H4 (cell line): ENCODE measurements around the gene ANKRD23. TPM values are rescaled to one million over a fixed set of nuclear protein-coding genes. Genes with fewer than 3 reads are reported as not detected.

Experiments used
- DNase-seq: peaks from one replicate; pipeline ENCODE4 v3.0.0-alpha.2; 2015; ENCODE audit warnings: low spot score
- total RNA-seq: library from RNA; depleted of rRNA; stranded (reverse); fragments of >200 nt; shearing (Covaris generic); gene quantifications from 2 replicates; pipeline ENCODE4 v1.2.3, GENCODE V29; 2014

ANKRD23 gene
- total RNA-seq, 1 experiment from 2014 or later, result 0.58 TPM

GRCh38 chr2:96877631-96878092, 33.8 kb upstream of the ANKRD23 start:
- DNase-seq, result no peak

- no peak for DNase-seq
Measured at GRCh38 chr2:96877042-96877451, 33.2 kb upstream of the ANKRD23 start.

- peak; percentile 61 for DNase-seq
Measured at GRCh38 chr2:96876269-96877041, 32.6 kb upstream of the ANKRD23 start.

DNA sequence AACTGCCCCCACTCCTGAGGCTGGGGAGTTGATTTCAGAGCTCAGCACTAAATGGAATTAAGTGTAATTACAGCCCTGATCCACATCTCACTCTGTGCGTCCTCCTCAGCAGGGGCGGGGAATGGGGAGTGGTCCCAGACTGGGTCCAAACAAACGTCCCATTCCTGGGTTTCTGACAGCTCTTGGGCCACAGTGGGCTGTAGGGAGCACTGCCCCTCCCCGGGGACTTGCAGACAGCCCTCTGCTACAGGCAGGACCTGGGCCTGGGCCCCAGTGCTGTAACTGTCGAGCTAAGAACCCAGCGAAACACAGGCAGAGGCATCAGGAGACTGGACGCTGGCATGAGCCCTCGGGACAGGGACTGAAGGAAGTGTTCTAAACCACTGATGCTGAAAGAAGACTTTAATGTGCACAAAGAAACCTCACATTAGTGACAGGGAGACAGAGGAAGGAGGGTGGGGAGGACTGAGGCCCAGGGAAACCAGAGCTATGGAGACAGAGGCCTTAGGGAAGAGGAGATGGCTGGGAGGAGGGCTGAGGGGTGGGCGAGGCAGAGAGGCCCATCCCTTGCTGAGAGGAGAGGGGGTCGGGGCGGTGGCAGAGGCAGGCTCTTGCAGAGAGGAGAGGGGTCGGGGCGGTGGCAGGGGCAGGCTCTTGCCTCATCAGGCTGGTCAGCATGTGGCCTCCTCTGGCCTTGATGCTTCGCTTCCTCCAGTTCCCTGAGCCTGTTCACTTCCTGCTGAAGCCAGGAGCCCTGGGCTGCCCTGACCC, 31.9 kb upstream of the ANKRD23 start:
- DNase-seq, result no peak

DNA sequence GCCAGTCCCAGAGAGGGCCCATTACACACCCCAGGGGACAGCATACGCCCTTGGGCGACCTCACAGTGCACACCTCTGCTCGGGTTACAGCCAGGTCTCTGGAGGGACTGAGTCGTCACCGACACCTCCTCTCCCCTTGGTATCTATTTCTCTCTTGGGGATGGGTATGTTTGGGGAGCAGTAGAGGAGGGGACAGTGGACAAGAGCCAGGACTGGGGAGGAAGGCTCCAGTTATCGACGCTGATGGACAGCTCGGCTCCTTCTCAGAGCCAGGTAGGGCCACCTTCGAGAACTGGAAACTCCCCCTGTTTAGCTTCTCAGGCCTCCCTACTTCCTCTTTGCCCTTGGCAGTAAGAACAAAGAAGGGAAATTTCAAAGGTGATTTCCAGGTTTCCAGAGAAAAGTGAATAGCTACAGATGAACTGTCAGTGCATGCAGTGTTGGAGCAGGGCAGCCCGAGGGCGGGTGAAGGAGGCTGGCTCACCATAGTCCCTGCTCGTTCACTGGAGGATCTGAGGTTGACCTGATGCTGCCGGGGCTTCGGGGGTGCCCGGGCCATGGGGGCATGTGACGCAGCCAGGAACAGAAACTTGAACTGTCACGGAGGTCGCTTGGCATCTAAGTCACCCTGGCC, 30.5 kb upstream of the ANKRD23 start:
- no peak for DNase-seq

DNA sequence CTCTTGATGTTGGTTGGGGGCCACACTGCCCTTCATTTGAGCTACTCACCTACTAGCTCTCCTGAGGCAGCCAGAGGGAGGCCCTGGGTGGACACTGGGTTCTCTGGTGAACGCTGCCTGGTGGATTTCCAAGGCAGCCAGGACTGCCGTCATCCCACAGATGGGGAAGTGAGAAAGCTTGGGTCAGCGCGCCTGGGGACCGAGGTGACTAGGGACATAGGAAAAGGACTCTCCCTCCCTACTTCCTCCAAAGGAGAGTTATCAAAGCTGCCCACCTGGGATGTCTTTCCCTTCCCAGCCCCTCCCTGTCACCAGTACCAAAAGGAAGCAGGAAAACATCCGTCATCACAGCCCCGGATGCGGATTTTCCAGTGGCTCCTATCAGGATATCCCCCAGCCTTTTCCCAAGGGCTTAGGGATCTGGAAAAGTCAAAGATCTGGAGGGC, 29.9 kb upstream of the ANKRD23 start:
- no peak for DNase-seq

DNA sequence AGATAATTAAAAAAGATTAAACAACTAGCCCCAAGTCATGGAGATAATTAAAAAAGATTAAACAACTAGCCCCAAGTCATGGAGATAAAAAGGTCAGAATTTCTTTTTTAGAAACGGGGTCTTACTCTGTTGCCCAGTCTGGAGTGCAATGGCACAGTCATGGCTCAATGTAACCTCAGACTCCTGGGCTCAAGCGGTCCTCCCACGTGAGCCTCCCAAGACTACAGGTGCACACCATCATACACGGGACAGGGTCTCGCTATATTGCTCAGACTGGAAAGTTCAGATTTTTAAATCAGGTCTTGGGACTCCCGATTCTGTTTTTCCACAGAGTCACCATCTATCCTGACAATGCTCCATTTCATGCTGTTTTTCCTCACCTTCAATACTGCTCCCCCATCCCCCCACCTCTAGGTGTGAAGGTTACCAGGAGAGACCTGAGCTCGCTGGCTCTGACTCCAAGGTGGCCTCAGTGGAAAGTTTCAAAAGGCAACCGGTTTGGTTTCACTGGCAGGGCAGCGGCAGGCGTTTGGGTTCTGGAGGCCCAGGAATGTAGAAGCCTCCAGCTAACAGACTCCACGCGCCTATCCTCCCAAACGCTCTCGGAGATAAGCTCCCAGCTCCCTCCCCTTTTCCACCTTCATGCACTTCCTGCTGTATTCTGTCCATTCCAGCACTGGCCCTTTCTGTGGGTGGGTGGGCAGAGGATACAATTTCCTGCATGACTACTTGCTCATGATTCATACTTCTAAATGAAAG, 28.9 kb upstream of the ANKRD23 start:
- DNase-seq, result no peak

GRCh38 chr2:96870626-96871255, 26.9 kb upstream of the ANKRD23 start:
- DNase-seq, result no peak

- DNase-seq, result no peak
Measured at GRCh38 chr2:96869822-96870625, 26.2 kb upstream of the ANKRD23 start, which contains the start of gene SEMA4C. TSS of gene SEMA4C (minus strand) at chr2:96870080. CDS start at chr2:96867886, 2,194 bp downstream.

GRCh38 chr2:96869281-96869821, 25.5 kb upstream of the ANKRD23 start:
- DNase-seq, result peak; percentile 52

DNA sequence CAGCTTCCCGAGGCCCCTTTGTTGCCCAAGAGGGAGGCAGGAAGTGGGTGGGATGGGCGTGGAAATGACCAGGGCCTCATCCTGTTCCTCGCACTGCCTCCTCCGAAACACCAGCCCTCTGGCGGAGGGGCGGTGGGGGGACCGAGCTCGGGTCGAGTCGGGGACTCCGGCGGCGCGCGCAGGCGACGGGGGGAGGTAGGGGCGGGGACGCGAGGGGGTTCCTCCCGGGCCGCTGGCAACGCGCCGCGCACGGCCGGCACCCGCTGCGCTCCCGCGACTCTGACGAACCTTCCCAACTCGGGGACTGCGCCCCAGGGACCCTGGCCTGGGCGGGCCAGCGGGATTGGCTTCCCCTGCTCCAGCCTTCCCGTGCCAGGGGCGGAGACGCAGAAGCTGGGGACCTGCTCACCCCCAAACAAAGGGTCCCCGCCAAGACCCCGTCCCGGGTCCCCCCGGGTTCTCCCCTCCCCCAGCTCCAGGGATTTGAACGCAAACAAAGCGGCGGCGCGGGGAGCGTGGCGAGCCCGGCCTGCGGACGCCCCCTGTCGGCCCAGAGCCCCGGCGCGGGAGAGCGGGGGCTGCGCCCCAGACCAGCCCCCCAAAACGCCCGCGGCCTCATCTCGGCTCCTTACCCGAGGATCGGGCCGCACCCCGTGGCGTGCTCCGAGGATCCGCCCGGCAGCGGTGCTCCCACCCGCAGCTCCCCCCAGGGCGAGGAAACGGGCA, 24.9 kb upstream of the ANKRD23 start:
- peak; percentile 93 for DNase-seq

GRCh38 chr2:96867756-96868554, 24.1 kb upstream of the ANKRD23 start:
- DNase-seq, result no peak

GRCh38 chr2:96866986-96867755, 23.4 kb upstream of the ANKRD23 start:
- no peak for DNase-seq

DNA sequence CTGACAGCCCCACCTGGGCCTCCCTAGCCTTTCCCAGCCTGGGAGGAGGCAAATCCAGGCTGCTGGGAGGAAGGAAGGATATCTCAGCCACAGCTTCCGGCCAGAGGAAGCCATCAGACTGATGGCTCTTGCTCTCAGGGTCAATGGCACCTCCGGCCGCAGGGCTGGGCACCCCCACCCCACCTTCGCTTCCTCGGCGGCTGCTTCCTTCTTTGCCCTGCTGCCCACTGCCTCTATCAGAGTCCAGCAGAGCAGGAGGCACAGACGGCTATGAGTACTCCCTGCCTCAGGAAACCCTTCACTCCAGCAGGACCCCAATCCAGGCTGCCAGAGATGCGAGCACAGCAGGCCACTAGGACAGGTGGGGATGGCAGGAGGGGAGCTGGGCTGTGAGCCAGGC, 22.8 kb upstream of the ANKRD23 start:
- DNase-seq, result no peak

GRCh38 chr2:96866149-96866548, 22.3 kb upstream of the ANKRD23 start:
- DNase-seq, result no peak

- no peak for DNase-seq
Measured at GRCh38 chr2:96865654-96866053, 21.8 kb upstream of the ANKRD23 start.

- DNase-seq, result no peak
Measured at GRCh38 chr2:96864343-96865091, 20.7 kb upstream of the ANKRD23 start.
